Trophoblast cell (in vitro differentiated cells and primary cell): Measurements from ENCODE around the gene EFNB3.
A peak's percentile ranks its signal among the peaks of the same experiment; 100 is the strongest.

Experiments used
- DNase-seq, 2 donors: peaks; one replicate each; pipeline ENCODE4 v3.0.0-alpha.2; 2016
- H2AFZ ChIP-seq: 2 replicates; pipeline ENCODE4 v1.6.1; 2013; ENCODE audit warnings: low read length, moderate library complexity, mild to moderate bottlenecking; ENCODE audit not compliant: insufficient read depth, poor library complexity
- H2AK5ac ChIP-seq: 2 replicates; pipeline ENCODE4 v1.6.1; 2013; ENCODE audit warnings: mild to moderate bottlenecking, low read length
- H2BK120ac ChIP-seq: 2 replicates; pipeline ENCODE4 v1.6.1; 2013; ENCODE audit warnings: low read length, mild to moderate bottlenecking, moderate library complexity; ENCODE audit not compliant: insufficient read depth, poor library complexity
- H2BK12ac ChIP-seq: 2 replicates; pipeline ENCODE4 v1.6.1; 2013; ENCODE audit warnings: mild to moderate bottlenecking, low read length, moderate library complexity
- H2BK5ac ChIP-seq: 2 replicates; pipeline ENCODE4 v1.6.1; 2013; ENCODE audit warnings: low read length, low read depth, moderate library complexity, mild to moderate bottlenecking; ENCODE audit not compliant: poor library complexity
- H3K14ac ChIP-seq: 2 replicates; pipeline ENCODE4 v1.6.1; 2013; ENCODE audit warnings: mild to moderate bottlenecking, low read length
- H3K18ac ChIP-seq: 2 replicates; pipeline ENCODE4 v1.6.1; 2013; ENCODE audit warnings: mild to moderate bottlenecking, low read length
- H3K23ac ChIP-seq: 2 replicates; pipeline ENCODE4 v1.6.1; 2013; ENCODE audit warnings: low read length
- H3K27ac ChIP-seq: 2 replicates; pipeline ENCODE4 v1.5.1; 2013; ENCODE audit warnings: low read depth, mild to moderate bottlenecking, inconsistent platforms, low read length, moderate library complexity
- H3K27me3 ChIP-seq: 2 replicates; pipeline ENCODE4 v1.6.1; 2013; ENCODE audit warnings: inconsistent platforms, mild to moderate bottlenecking, low read length, moderate library complexity; ENCODE audit not compliant: insufficient read depth
- H3K36me3 ChIP-seq, 2 experiments: 1 replicate in 1 of 2; 2 replicates in 1 of 2; pipeline ENCODE4 v1.6.1; 2013; ENCODE audit warnings: low read length in 2 of 2, mild to moderate bottlenecking in 2 of 2, moderate library complexity in 1 of 2; ENCODE audit not compliant: insufficient read depth in 2 of 2, control insufficient read depth in 1 of 2
- H3K4ac ChIP-seq: 2 replicates; pipeline ENCODE4 v1.6.1; 2013; ENCODE audit warnings: low read depth, mild to moderate bottlenecking, low read length, moderate library complexity
- H3K4me1 ChIP-seq, 2 experiments: 1 replicate in 1 of 2; 2 replicates in 1 of 2; pipeline ENCODE4 v1.6.1; 2013; ENCODE audit warnings: low read length in 2 of 2, mild to moderate bottlenecking in 2 of 2, moderate library complexity in 1 of 2; ENCODE audit not compliant: insufficient read depth in 2 of 2, control insufficient read depth in 1 of 2
- H3K4me2 ChIP-seq: 2 replicates; pipeline ENCODE4 v1.6.1; 2013; ENCODE audit warnings: inconsistent platforms, mild to moderate bottlenecking, low read length, moderate library complexity
- H3K4me3 ChIP-seq: 2 replicates; pipeline ENCODE4 v1.5.1; 2013; ENCODE audit warnings: mild to moderate bottlenecking, low read depth, low read length, inconsistent platforms
- H3K79me1 ChIP-seq: one replicate; pipeline ENCODE4 v1.6.1; 2013; ENCODE audit warnings: low read length
- H3K79me2 ChIP-seq: 2 replicates; pipeline ENCODE4 v1.6.1; 2013; ENCODE audit warnings: low read length, mild to moderate bottlenecking; ENCODE audit not compliant: control insufficient read depth, insufficient read depth, poor library complexity
- H3K9ac ChIP-seq: 2 replicates; pipeline ENCODE4 v1.6.1; 2013; ENCODE audit warnings: mild to moderate bottlenecking, low read length
- H3K9me3 ChIP-seq: 2 replicates; pipeline ENCODE4 v1.6.1; 2013; ENCODE audit warnings: low read depth, mild to moderate bottlenecking, control low read depth, inconsistent platforms, low read length; ENCODE audit not compliant: insufficient read depth
- H4K12ac ChIP-seq: 2 replicates; pipeline ENCODE4 v1.6.1; 2013; ENCODE audit warnings: low read depth, mild to moderate bottlenecking, low read length, moderate library complexity
- H4K8ac ChIP-seq: 2 replicates; pipeline ENCODE4 v1.6.1; 2013; ENCODE audit warnings: low read depth, mild to moderate bottlenecking, low read length, moderate library complexity
- H4K91ac ChIP-seq: one replicate; pipeline ENCODE4 v1.6.1; 2013; ENCODE audit warnings: low read depth, mild to moderate bottlenecking, low read length, moderate library complexity
- WGBS: extraction: QIAGEN DNeasy Blood & Tissue Kit; methylation state at CpG from one replicate; pipeline ENCODE4 v1.1.7; 2013; ENCODE audit warnings: missing lambda C conversion rate; ENCODE audit not compliant: insufficient read length, insufficient coverage; ENCODE audit errors: extremely low coverage; 5-methylcytosine and 5-hydroxymethylcytosine counted together

EFNB3 gene

GRCh38 chr17:7750321-7750821 lies 45.4 kb downstream of the EFNB3 start:
- Histone ChIP-seq H3K4ac (no peak overlapping the region), H3K36me3 (no peaks in the 10 kb centered on the region), H3K27me3 (no peaks in the 10 kb centered on the region), H3K9ac (no peak overlapping the region), H2AFZ (no peak overlapping the region), H3K4me2 (no peak overlapping the region), H3K9me3 (peaks cover 3% of the 10 kb centered on the region), H4K12ac (no peak overlapping the region), H4K8ac (no peak overlapping the region), H3K23ac (no peak overlapping the region), H3K14ac (no peak overlapping the region), H2BK120ac (no peak overlapping the region), H3K4me1 (peaks cover 0 to 7% of the 10 kb centered on the region in 2 experiments), H3K79me1 (peaks cover 3% of the 10 kb centered on the region), H3K27ac (no peak overlapping the region), H3K4me3 (no peak overlapping the region), H2BK12ac (no peak overlapping the region), H2BK5ac (no peak overlapping the region), H3K18ac (no peak overlapping the region), H3K79me2 (no peaks in the 10 kb centered on the region), H4K91ac (no peak overlapping the region), H2AK5ac (no peak overlapping the region)
- WGBS = no CpG with 5 or more reads among the region's 4 CpGs
- DNase-seq = peak; percentile 28 to 80

GRCh38 chr17:7754656-7755055 lies 49.7 kb downstream of the EFNB3 start:
- Histone ChIP-seq H3K36me3 (no peaks in the 10 kb centered on the region), H2AK5ac (no peak overlapping the region), H2BK120ac (no peak overlapping the region), H3K4ac (no peak overlapping the region), H3K9me3 (peaks cover 7% of the 10 kb centered on the region), H3K4me3 (no peak overlapping the region), H3K4me1 (no peaks in the 10 kb centered on the region), H3K79me2 (no peaks in the 10 kb centered on the region), H3K27me3 (no peaks in the 10 kb centered on the region), H3K9ac (no peak overlapping the region), H3K79me1 (no peaks in the 10 kb centered on the region), H4K12ac (no peak overlapping the region), H2BK12ac (no peak overlapping the region), H3K14ac (no peak overlapping the region), H3K4me2 (no peak overlapping the region), H2AFZ (no peak overlapping the region), H4K91ac (no peak overlapping the region), H4K8ac (no peak overlapping the region), H3K18ac (no peak overlapping the region), H3K27ac (no peak overlapping the region), H3K23ac (no peak overlapping the region), H2BK5ac (no peak overlapping the region)
- no CpG with 5 or more reads among the region's 8 CpGs for WGBS
- no peak for DNase-seq

GRCh38 chr17:7755095-7755890 lies 50.3 kb downstream of the EFNB3 start:
- Histone ChIP-seq H3K4me3 (no peak overlapping the region), H3K36me3 (no peaks in the 10 kb centered on the region), H2BK120ac (no peak overlapping the region), H3K27ac (no peak overlapping the region), H4K8ac (no peak overlapping the region), H3K18ac (no peak overlapping the region), H3K4me1 (no peaks in the 10 kb centered on the region), H3K9me3 (peaks cover 5% of the 10 kb centered on the region), H3K79me1 (no peaks in the 10 kb centered on the region), H3K14ac (no peak overlapping the region), H2AK5ac (no peak overlapping the region), H3K27me3 (no peaks in the 10 kb centered on the region), H4K12ac (no peak overlapping the region), H3K79me2 (no peaks in the 10 kb centered on the region), H2AFZ (no peak overlapping the region), H3K4me2 (no peak overlapping the region), H2BK12ac (no peak overlapping the region), H2BK5ac (no peak overlapping the region), H4K91ac (no peak overlapping the region), H3K23ac (no peak overlapping the region), H3K9ac (no peak overlapping the region), H3K4ac (no peak overlapping the region)
- no CpG with 5 or more reads among the region's 9 CpGs for WGBS
- no peak for DNase-seq

- Histone ChIP-seq H2AFZ (no peak overlapping the region), H3K4me2 (no peak overlapping the region), H2BK120ac (no peak overlapping the region), H3K79me2 (no peaks in the 10 kb centered on the region), H3K27ac (no peak overlapping the region), H3K9me3 (peaks cover 7% of the 10 kb centered on the region), H3K36me3 (no peaks in the 10 kb centered on the region), H3K18ac (no peak overlapping the region), H2BK5ac (no peak overlapping the region), H3K14ac (no peak overlapping the region), H3K9ac (no peak overlapping the region), H3K23ac (no peak overlapping the region), H3K4me1 (no peaks in the 10 kb centered on the region), H2AK5ac (no peak overlapping the region), H3K79me1 (no peaks in the 10 kb centered on the region), H4K12ac (no peak overlapping the region), H4K91ac (no peak overlapping the region), H4K8ac (no peak overlapping the region), H3K4me3 (no peak overlapping the region), H3K4ac (no peak overlapping the region), H3K27me3 (no peaks in the 10 kb centered on the region), H2BK12ac (no peak overlapping the region)
- no CpG with 5 or more reads among the region's 14 CpGs for WGBS
- DNase-seq = no peak
Observed at GRCh38 chr17:7756968-7757367, 52.0 kb downstream of the EFNB3 start.
